Stimulated activated CD4-positive, alpha-beta T cell treated with anti-CD3 and anti-CD28 coated beads, Interleukin-15, amount 100 ng/mL, for 1 hour (primary cell): ENCODE measurements around the gene FBXW8.

Source experiments
- DNase-seq, 2 donors: peaks; one replicate each; pipeline ENCODE4 v3.0.0-alpha.2; 2020; ENCODE audit warnings: low read depth in 1 of 2, low spot score in 1 of 2

FBXW8 gene

GRCh38 chr12:116887244-116887643 lies 23.5 kb upstream of the FBXW8 start:
- DNase-seq, result no peak

DNA sequence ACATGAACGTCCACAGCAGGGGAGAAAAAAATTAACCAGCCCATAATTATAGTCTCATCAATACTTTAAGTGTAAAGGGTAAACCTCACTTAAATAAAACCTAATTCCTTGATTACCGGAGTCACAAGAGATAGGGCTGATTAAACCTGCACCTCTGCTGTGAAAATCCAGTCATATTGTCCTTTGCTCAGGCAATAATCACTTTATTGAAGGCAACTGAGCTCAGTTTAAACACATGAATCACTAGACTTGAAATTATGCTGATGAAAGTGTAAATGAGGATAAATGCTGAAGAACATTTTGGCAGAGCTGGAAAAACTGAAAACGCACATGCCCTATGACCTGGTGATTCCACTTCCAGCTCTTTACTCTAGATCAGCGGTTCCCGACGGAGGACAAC lies 22.9 kb upstream of the FBXW8 start:
- no peak for DNase-seq

GRCh38 chr12:116890330-116890729 lies 20.4 kb upstream of the FBXW8 start:
- DNase-seq, result no peak

DNA sequence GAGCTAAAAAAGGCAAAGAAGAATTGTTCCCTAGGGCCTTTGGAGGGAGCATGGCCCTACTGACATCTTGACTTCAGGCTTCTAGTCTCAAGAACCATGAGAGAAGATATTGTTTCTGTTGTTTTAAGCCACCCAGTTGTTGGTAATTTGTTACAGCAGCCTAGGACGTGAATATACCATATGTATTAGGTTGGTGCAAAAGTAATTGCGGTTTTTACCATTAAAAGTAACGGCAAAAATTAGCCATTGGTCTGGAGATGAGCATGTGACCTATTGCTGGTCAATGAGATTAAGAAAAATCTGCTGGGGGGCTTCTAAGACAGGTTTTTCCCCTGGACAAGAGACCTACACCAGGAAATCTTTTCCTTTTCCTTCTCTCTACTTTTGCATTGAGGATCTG lies 19.7 kb upstream of the FBXW8 start:
- no peak for DNase-seq

DNA sequence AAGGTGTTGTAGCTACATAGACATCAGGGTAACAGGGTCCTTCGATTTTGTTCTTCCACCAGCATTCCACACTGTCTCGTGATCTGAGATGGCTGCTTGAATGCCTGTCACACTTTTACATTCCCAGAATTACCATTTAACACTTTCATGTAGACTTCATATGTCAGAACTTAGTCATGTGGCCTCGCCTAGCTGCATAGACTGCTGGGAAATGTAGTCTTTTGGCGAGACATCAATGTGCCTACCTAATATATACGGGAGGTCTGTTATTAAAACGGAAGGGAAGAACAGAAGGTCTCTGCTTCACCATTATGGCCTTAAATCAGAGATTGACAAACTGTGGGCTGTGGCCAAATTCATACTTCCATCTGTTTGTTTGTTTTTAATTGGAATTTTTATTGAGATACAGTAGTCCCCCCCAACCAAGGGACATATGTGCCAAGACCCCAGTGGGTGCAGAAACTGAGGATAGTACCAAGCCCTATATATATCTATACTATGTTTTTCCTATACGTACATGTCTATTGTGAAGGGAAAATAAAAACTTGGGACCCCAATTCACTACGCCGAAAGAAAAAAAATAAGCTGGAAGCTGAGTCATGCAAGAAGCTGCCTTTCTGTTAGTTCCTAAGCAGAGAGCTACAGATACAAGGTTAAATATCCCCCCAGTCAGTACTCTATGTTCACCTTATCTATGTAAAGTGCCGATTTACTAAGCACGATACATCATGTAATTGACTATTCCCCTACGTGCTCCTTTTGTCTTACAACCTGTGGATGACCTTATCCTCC lies 18.2 kb upstream of the FBXW8 start:
- DNase-seq, result no peak

DNA sequence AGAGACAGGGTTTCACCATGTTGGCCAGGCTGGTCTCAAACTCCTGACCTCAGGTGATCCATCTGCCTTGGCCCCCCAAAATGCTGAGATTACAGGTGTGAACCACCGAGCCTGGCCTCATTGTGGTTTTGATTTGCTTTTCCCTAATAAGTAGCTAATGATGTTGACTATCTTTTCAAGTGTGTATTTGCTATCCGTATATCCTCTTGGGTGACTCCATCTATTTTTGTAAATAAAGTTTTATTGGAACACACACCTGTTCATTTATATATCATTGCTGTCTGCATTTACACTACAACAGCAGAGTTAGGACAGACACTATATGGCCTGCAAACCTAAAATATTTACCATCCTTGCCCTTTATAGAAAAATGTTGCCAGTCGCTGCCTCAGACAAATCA lies 15.8 kb upstream of the FBXW8 start:
- DNase-seq, result no peak

DNA sequence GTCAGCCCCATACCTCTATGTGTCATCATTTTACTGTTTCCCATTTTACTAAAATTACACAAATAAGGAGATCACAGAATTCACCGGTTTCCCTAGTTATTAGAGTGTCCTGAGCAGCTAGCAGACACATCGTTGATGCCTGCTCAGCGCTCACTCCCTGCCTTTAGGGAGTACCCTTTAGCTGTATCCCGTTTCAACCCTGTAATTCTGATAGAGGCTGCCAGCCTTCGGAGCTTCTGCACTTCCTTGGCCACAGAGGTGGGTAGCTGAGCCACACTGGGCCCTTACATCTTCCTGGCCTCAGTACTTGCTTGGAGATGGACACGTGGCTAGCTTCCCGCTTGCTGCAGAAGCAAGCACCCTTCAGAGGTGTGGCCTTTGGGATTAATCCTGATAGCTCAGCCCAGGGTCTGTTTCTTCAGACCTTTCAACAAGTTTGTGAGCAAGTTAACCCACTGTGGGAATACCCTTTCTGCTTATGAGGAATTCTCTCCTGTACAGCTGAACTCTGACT lies 14.3 kb upstream of the FBXW8 start:
- DNase-seq, result no peak

DNA sequence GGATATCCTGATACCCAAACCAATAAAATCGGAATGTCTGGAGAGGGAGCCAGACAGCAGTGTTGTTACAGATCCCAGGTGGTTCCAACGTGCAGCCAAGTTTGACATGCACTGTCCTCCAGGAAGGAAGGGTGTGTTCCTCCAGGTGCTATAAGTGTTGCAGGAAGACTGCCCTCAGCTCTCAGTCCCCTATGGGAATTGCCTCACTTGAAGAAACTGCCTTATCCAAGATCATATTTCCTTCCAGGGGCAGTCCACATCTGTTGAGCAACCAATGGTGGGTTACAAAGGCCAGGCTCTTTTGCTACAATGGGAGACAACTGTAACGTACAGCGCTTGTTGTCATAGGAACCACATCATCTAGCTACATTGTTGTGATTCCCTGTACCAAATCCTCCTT lies 13.3 kb upstream of the FBXW8 start:
- DNase-seq, result no peak

GRCh38 chr12:116898669-116899068 lies 12.1 kb upstream of the FBXW8 start:
- DNase-seq, result no peak

- no peak for DNase-seq
Observed at GRCh38 chr12:116901612-116902011, 9.1 kb upstream of the FBXW8 start.

GRCh38 chr12:116903818-116904217 lies 6.9 kb upstream of the FBXW8 start:
- DNase-seq, result no peak

GRCh38 chr12:116906285-116906684 lies 4.5 kb upstream of the FBXW8 start:
- no peak for DNase-seq

- no peak for DNase-seq
Observed at GRCh38 chr12:116910280-116910644, 488 bp upstream of the FBXW8 start.

GRCh38 chr12:116915326-116915725 lies 4.6 kb downstream of the FBXW8 start:
- no peak for DNase-seq

GRCh38 chr12:116916122-116916521 lies 5.4 kb downstream of the FBXW8 start:
- DNase-seq, result no peak

DNA sequence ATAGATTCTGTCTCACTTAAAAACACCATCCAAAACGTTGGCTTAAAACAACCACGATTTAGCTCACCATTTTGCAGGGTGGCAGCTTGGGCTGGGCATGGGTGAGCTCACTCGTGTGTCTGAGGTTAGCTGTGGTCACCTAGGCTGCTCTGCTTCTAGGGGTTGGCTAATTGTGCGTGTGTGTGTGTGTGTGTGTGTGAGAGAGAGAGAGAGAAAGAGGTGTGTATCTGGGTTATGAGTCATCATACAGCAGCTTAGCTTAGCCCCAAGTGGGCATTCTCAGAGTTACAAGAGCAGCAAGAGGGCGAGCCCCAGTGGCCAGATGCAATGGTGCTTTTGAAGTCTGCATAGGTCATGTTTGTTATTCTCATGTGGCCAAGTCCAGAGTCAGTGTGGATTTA lies 6.0 kb downstream of the FBXW8 start:
- DNase-seq, result peak in 1 of 2 donors; percentile 7

- DNase-seq, result no peak
Observed at GRCh38 chr12:116918464-116918863, 7.7 kb downstream of the FBXW8 start.

GRCh38 chr12:116919247-116919661 lies 8.5 kb downstream of the FBXW8 start:
- no peak for DNase-seq

DNA sequence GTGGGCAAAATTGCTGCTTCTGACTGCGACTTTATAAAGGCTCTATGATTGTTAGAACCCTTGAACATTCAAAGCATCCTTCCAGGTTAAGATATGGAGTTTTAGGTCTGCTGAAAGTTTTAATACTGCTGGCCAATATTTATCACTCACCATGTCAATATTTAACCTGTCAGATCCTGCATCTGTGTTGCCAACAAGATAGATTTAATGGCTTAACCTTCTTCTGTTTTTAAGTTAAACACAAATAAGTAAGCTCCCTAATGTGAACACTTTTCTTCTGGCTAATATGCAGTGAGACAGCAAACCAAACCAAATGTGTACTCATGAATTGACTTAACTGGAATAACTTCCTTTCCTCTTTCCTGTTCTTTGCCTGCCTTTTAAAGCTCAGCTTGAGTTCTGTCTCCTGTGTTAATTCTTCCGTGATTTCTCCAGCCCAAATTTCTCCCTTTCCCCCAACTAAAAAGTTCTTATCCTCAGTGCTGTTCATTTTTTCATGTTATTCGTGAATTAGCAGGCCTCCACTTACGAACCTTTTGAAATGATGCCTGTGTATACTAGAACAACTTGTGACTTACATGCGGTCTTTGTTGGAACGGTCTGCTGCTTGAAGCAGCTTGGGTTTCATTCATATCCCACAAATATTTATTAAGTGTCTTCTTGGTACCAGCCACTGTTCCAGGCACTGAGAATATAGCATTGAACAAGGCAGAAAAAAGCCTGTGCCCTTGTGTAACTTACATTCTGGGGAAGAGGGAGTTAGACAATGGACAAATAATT lies 9.1 kb downstream of the FBXW8 start:
- DNase-seq, result no peak

GRCh38 chr12:116920939-116921338 lies 10.2 kb downstream of the FBXW8 start:
- DNase-seq, result no peak

DNA sequence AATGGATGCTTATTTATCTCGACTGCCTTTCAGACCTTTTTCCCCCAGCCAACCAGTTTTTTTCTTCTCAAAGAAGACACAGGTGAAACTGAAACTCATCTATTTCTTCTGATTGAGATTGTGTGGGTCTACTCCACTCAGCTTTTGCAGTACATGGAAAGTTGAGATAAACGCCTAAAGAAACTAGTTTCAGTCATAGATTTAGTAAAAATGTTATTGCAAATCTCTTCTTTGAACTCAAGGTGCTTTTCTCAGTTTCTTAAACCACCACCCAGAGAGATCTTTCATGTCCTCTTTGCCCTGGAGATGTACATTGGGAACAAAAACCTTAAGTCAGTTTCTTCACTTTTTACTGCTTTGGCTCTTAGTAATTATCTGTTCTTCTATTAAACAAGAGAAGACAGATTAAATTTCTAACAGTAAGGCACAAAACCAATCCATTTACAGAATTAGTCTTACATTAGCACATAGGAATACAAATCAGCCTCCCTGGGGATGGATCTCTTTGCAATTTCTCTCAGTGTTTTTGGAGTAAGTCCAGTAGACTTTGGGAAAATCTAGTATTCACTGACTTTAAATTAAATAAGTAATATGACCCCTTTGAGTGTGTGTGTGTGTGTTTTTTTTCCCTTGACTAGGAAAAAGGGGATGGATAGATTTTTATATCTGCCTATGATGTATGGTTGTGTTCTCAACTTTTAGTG lies 11.6 kb downstream of the FBXW8 start:
- DNase-seq, result no peak
